GM12878 (cell line): Measurements from ENCODE around the gene MED13L. TPM values are rescaled to one million over a fixed set of nuclear protein-coding genes. Genes with fewer than 3 reads are reported as not detected.

Experiments used
- ATAC-seq: fragments of 200-7000 bp; cut with Tn5 transposase; 3 replicates; pipeline ENCODE4 v1.9.1; 2020; ENCODE audit warnings: mild to moderate bottlenecking, moderate library complexity
- BruUV-seq: library from RNA; stranded (reverse); fragments of 400-500 nt; replicated peaks from 2 replicates; lab custom pipeline; 2021; lab: Mats Ljungman, UMichigan
- CTCF ChIA-PET: fragments of 300-600 bp; sonication (Branson Sonifier 250); formaldehyde crosslinking; extraction: SDS; loops from one replicate; lab custom pipeline; 2021; ENCODE audit warnings: inconsistent platforms; lab: Yijun Ruan, JAX
- POLR2A ChIA-PET: fragments of 350-600 bp; formaldehyde crosslinking; extraction: SDS; loops from one replicate; lab custom pipeline; 2021; ENCODE audit warnings: inconsistent platforms; lab: Charles Lee
- RAD21 ChIA-PET: fragments of 300-600 bp; sonication (Branson Sonifier 250); formaldehyde crosslinking; loops from one replicate; lab custom pipeline; 2023; ENCODE audit warnings: antibody characterized with exemption; ENCODE audit not compliant: unreplicated experiment; lab: Charles Lee
- SMC1A ChIA-PET: fragments of 300-600 bp; sonication (Branson Sonifier 250); formaldehyde crosslinking; loops from one replicate; lab custom pipeline; 2023; ENCODE audit not compliant: unreplicated experiment, uncharacterized antibody; lab: Charles Lee
- DNase-seq: peaks from one replicate; pipeline ENCODE4 v3.0.0-alpha.2; 2011; ENCODE audit warnings: low read depth, low spot score
- FAIRE-seq: peaks from 3 replicates; lab custom pipeline; 2011; peaks lifted over from hg19 to GRCh38; lab: Jason Lieb, UNC
- H2AFZ ChIP-seq: 2 replicates; pipeline ENCODE4 v1.6.0; 2011; ENCODE audit warnings: low read depth, low read length, control low read depth; ENCODE audit not compliant: control insufficient read depth
- H3K27ac ChIP-seq: 2 replicates; pipeline ENCODE4 v1.5.1; 2011; ENCODE audit warnings: control low read depth; ENCODE audit not compliant: control insufficient read depth, insufficient read depth
- H3K27me3 ChIP-seq, 2 experiments: replicated peaks in 1 of 2; 2 replicates each; pipeline versions ENCODE4 v1.6.0 to v1.6.1; 2011; ENCODE audit warnings: low read length in 1 of 2; ENCODE audit not compliant: control insufficient read depth in 2 of 2, insufficient read depth in 2 of 2
- H3K36me3 ChIP-seq, 2 experiments: 2 replicates each; pipeline ENCODE4 v1.5.1; 2011; ENCODE audit warnings: low read length in 1 of 2; ENCODE audit not compliant: control insufficient read depth in 2 of 2, insufficient read depth in 2 of 2
- H3K4me1 ChIP-seq: 2 replicates; pipeline ENCODE4 v1.6.1; 2011; ENCODE audit warnings: mild to moderate bottlenecking, low read length, moderate library complexity, mixed read lengths; ENCODE audit not compliant: control insufficient read depth, insufficient read depth
- H3K4me2 ChIP-seq: 2 replicates; pipeline ENCODE4 v1.6.0; 2011; ENCODE audit warnings: control low read depth; ENCODE audit not compliant: control insufficient read depth, insufficient read depth
- H3K4me3 ChIP-seq: fragments of 200-600 bp; sonication (generic); 2 replicates; pipeline ENCODE4 v1.5.1; 2016
- H3K79me2 ChIP-seq: 2 replicates; pipeline ENCODE4 v1.6.0; 2011; ENCODE audit warnings: low read length; ENCODE audit not compliant: control insufficient read depth, insufficient read depth
- H3K9ac ChIP-seq: 2 replicates; pipeline ENCODE4 v1.8.0; 2011; ENCODE audit warnings: low read length, control low read depth, mixed read lengths; ENCODE audit not compliant: control insufficient read depth, insufficient read depth
- H3K9me3 ChIP-seq: replicated peaks from 3 replicates; pipeline ENCODE4 v1.5.1; 2011; ENCODE audit warnings: mild to moderate bottlenecking, low read length; ENCODE audit not compliant: control insufficient read depth, insufficient read depth
- H4K20me1 ChIP-seq: 2 replicates; pipeline ENCODE4 v1.6.0; 2011; ENCODE audit not compliant: control insufficient read depth, insufficient read depth
- ATF3 ChIP-seq: IDR thresholded peaks from 2 replicates; pipeline ENCODE4 v1.6.1; 2011; ENCODE audit warnings: low read depth, mild to moderate bottlenecking, low read length, moderate library complexity, borderline replicate concordance; ENCODE audit errors: extremely low read depth
- CREM ChIP-seq: IDR thresholded peaks from 2 replicates; pipeline ENCODE4 v1.6.1; 2014; ENCODE audit warnings: antibody characterized with exemption, low read depth
- ELK1 ChIP-seq: IDR thresholded peaks from 2 replicates; pipeline ENCODE4 v1.6.1; 2012; ENCODE audit warnings: low read depth, low read length, improper control_type of control experiment
- ETV6 ChIP-seq, 2 experiments: fragments of 450-650 bp in 1 of 2; IDR thresholded peaks in 1 of 2; conservative IDR thresholded peaks in 1 of 2; 2 replicates each; pipeline ENCODE4 v1.6.1; 2014; ENCODE audit warnings: antibody characterized with exemption in 1 of 2, borderline replicate concordance in 1 of 2, low read depth in 1 of 2, mild to moderate bottlenecking in 1 of 2, moderate library complexity in 1 of 2
- FOXK2 ChIP-seq: fragments of 450-650 bp; IDR thresholded peaks from 2 replicates; pipeline ENCODE4 v1.6.1; 2017; ENCODE audit warnings: mild to moderate bottlenecking, moderate library complexity
- POU2F2 ChIP-seq: IDR thresholded peaks from 3 replicates; pipeline ENCODE4 v1.6.1; 2011; ENCODE audit warnings: low read depth, mild to moderate bottlenecking, low read length, borderline replicate concordance
- SIN3A ChIP-seq: IDR thresholded peaks from 2 replicates; pipeline ENCODE4 v1.6.1; 2012; ENCODE audit warnings: low read depth, low read length, improper control_type of control experiment
- SMC3 ChIP-seq: IDR thresholded peaks from 2 replicates; pipeline ENCODE4 v1.6.1; 2011; ENCODE audit warnings: low read length, improper control_type of control experiment, borderline replicate concordance
- STAT3 ChIP-seq: IDR thresholded peaks from 2 replicates; pipeline ENCODE4 v1.6.1; 2011; ENCODE audit warnings: low read depth, low read length, improper control_type of control experiment
- SUZ12 ChIP-seq: fragments of 200-600 bp; sonication (generic); IDR thresholded peaks from one replicate; pipeline ENCODE4 v1.6.1; 2018; ENCODE audit warnings: antibody characterized with exemption, mild to moderate bottlenecking; ENCODE audit not compliant: unreplicated experiment
- TAF1 ChIP-seq: IDR thresholded peaks from 2 replicates; pipeline ENCODE4 v1.6.1; 2011; ENCODE audit warnings: mild to moderate bottlenecking, low read depth, low read length, borderline replicate concordance
- TARDBP ChIP-seq: IDR thresholded peaks from 2 replicates; pipeline ENCODE4 v1.6.1; 2016; ENCODE audit warnings: borderline replicate concordance
- YBX1 ChIP-seq: fragments of 450-650 bp; IDR thresholded peaks from 2 replicates; pipeline ENCODE4 v1.6.1; 2016; ENCODE audit warnings: antibody characterized with exemption
- WGBS: methylation state at CpG from one replicate; pipeline ENCODE4 v1.1.6; 2016; ENCODE audit warnings: low lambda C conversion rate; ENCODE audit not compliant: insufficient replicate concordance, insufficient coverage; ENCODE audit errors: missing lambda C conversion rate; 5-methylcytosine and 5-hydroxymethylcytosine counted together
- in situ Hi-C: fragments of 300-500 bp; cut with MboI; formaldehyde crosslinking; loops from 9 replicates; pipeline ENCODE4 v1.14.3; 2018; ENCODE audit warnings: mixed read lengths
- intact Hi-C: fragments of 100-400 bp; cut with micrococcal nuclease; formaldehyde crosslinking; loops from one replicate; pipeline ENCODE4 v1.14.2; 2022; ENCODE audit not compliant: unreplicated experiment
- polyA plus RNA-seq, 11 experiments: library from polyadenylated mRNA; depleted of rRNA in 4 of 11; unstranded in 6 of 11; stranded (reverse) in 5 of 11; fragments of >200 nt; fragmentation: Nextera tagmentation in 4 of 11; fragmentation: Illumina TruSeq in 1 of 11; extraction: Ambion mirVana in 4 of 11; extraction: Trizol in 1 of 11; gene quantifications; 1 replicate in 1 of 11; 2 replicates in 10 of 11; pipeline versions ENCODE4 v1.2.1 to v1.2.3, GENCODE V29; 2011 to 2016; ENCODE audit warnings: inconsistent platforms in 2 of 11, missing spikeins in 2 of 11, low read depth in 1 of 11
- total RNA-seq, 4 experiments: library from RNA; depleted of rRNA in 3 of 4; stranded (reverse); fragments of >200 nt in 3 of 4; fragmentation: Illumina TruSeq in 1 of 4; extraction: Trizol in 1 of 4; gene quantifications; 2 replicates each; pipeline versions ENCODE4 v1.2.1 to v1.2.3, GENCODE V29; 2013 to 2021

The MED13L gene
- total and polyA plus RNA-seq, 10 of the 15 experiments (the other 5 are each of a cell fraction or from before 2014, with no cell fraction given): 3.7 to 30.1 (median 9.1) TPM

GRCh38 chr12:115926037-115926670, 351.3 kb downstream of the MED13L start:
- no peaks in the 10 kb centered on the region for H3K4me1 ChIP-seq
- H3K27me3 ChIP-seq: no peaks in the 10 kb centered on the region; a peak in 2 of 4 replicates
- CTCF ChIA-PET: no interaction called here
- no TSS peak for BruUV-seq
- H3K4me2 ChIP-seq: no peak overlapping the region
- no peaks in the 10 kb centered on the region for H3K79me2 ChIP-seq
- no peak for DNase-seq
- H4K20me1 ChIP-seq: no peaks in the 10 kb centered on the region
- H3K9me3 ChIP-seq: peaks cover 2% of the 10 kb centered on the region; the same call in 2 of the 3 replicates
- H3K4me3 ChIP-seq: no peak overlapping the region
- TF ChIP-seq TAF1 (no peak), ETV6 (conservative IDR thresholded peaks at IDR 0.05 in 1 of 2, IDR thresholded peaks at IDR 0.05 in 1 of 2; ENCODE audit: borderline replicate concordance in 1 of 2, low read depth in 1 of 2) (no peak), FOXK2 (no peak), POU2F2 (no peak), ATF3 (no peak), CREM (no peak), ELK1 (no peak), TARDBP (no peak), SMC3 (no peak), SUZ12 (no peak), YBX1 (no peak), SIN3A (no peak), STAT3 (no peak)
- intact Hi-C loops: no loop called here
- WGBS: 45% methylated on average over 8 of the region's 8 CpGs
- POLR2A ChIA-PET: no interaction called here
- SMC1A ChIA-PET: no interaction called here
- H2AFZ ChIP-seq: no peak overlapping the region
- RAD21 ChIA-PET: no interaction called here
- no peak overlapping the region for H3K9ac ChIP-seq
- no peak overlapping the region for H3K27ac ChIP-seq
- no peak for FAIRE-seq
- ATAC-seq: no peak
- in situ Hi-C loops: no loop called here
- H3K36me3 ChIP-seq: no peaks in the 10 kb centered on the region
